Effector memory CD4-positive, alpha-beta T cell (primary cell): ENCODE measurements around the gene B3GNT2.

Experiments used
- DNase-seq, 3 donors: peaks; one replicate each; pipeline ENCODE4 v3.0.0-alpha.2; 2020
- H3K27ac ChIP-seq: 2 replicates; pipeline ENCODE4 v1.7.0; 2013; ENCODE audit warnings: mild to moderate bottlenecking, low read length, moderate library complexity; ENCODE audit not compliant: insufficient read depth, poor library complexity, severe bottlenecking
- H3K27me3 ChIP-seq: replicated peaks from 2 replicates; pipeline ENCODE4 v1.7.0; 2013; ENCODE audit warnings: mild to moderate bottlenecking, low read length; ENCODE audit not compliant: insufficient read depth, control insufficient read depth, poor library complexity, severe bottlenecking
- H3K36me3 ChIP-seq: 2 replicates; pipeline ENCODE4 v1.7.0; 2013; ENCODE audit warnings: mild to moderate bottlenecking, low read length, moderate library complexity; ENCODE audit not compliant: control insufficient read depth, insufficient read depth
- H3K4me1 ChIP-seq: 2 replicates; pipeline ENCODE4 v1.7.0; 2013; ENCODE audit warnings: low read length, mild to moderate bottlenecking; ENCODE audit not compliant: control insufficient read depth, insufficient read depth, poor library complexity, severe bottlenecking
- H3K4me3 ChIP-seq: 2 replicates; pipeline ENCODE4 v1.7.0; 2013; ENCODE audit warnings: low read length, low read depth, mild to moderate bottlenecking; ENCODE audit not compliant: insufficient read depth, poor library complexity, severe bottlenecking
- H3K9me3 ChIP-seq: 2 replicates; pipeline ENCODE4 v1.7.0; 2013; ENCODE audit warnings: mild to moderate bottlenecking, low read length, moderate library complexity; ENCODE audit not compliant: control insufficient read depth

B3GNT2 gene

DNA sequence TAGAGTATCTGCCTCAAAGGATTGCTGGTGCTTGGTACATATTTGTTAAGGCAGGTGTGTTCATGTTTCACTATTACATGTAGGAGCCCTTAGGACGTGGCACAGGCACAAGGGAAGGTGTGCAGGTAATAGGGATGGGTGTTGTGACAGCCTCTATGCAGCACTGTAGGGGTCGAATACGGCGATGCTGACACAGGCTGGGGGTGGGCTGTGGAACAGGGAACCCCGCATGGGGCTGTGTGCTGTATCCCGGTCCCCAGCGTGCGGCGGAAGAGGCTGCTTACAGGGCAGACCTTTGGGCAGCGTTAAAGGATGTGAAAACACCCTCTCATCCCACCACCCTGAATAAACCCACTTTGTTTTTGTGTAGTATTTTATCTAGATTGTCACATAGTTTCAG lies 21.5 kb downstream of the B3GNT2 start:
- Histone ChIP-seq H3K36me3 (no peaks in the 10 kb centered on the region), H3K27me3 (no peaks in the 10 kb centered on the region), H3K9me3 (no peaks in the 10 kb centered on the region), H3K27ac (no peak overlapping the region), H3K4me3 (no peak overlapping the region), H3K4me1 (peaks cover 23% of the 10 kb centered on the region)
- no peak for DNase-seq

DNA sequence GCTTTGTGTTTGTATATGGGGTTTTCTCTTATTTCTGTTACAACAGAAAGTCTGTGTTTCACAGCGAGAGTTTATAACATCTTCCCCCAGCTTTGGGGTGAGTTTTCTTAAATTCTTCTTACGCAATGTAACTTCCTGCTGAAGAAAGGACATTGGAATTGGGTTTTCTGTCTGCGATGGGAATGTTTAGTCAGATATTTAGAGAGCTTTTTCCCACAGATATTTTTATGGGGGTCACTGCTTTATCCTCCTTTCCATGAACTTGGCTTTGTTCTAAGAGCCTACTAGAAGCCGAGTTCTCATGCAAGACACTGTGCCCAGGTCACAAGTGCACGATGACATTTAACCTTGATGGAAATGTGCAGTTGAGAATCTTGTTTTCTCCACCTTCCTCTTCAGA lies 22.1 kb downstream of the B3GNT2 start:
- no peak overlapping the region for H3K4me3 ChIP-seq
- no peak for DNase-seq
- H3K4me1 ChIP-seq: peaks cover 23% of the 10 kb centered on the region
- peaks cover under 1% of the 10 kb centered on the region for H3K36me3 ChIP-seq
- no peak overlapping the region for H3K27ac ChIP-seq
- no peaks in the 10 kb centered on the region for H3K9me3 ChIP-seq
- no peaks in the 10 kb centered on the region for H3K27me3 ChIP-seq

DNA sequence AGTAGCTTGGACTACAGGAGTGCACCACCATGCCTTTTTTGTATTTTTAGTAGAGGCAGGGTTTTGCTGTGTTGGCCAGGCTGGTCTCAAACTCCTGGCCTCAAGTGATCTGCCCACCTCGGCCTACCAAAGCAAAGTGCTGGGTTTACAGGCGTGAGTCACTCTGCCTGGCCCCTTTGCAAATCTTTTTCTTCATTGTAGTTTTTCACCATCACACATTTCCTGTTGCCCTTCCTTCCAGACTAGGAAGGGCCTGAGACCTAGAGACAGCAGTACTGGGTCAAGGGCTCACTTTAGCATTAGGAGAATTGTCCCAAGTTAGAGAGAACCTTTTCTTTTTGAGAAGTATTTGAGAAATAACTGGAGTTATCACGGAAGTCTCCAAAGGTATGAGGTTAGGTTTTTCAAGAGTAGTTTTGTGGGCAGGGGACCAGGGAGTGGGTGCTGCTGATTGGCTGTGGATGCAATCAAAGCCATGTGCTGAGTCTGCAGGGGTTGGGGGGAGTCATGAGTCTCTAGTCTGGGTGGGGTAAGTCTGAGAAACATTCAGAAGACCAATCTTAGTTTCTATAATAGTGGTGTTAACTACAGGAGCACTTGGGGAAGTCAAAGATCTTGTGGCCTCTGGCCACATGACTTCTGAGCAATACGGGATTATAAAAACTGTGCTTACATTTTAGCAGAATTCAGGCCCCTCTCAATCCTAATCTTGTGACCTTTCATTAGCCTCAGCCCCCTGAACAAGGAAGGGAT lies 23.7 kb downstream of the B3GNT2 start:
- Histone ChIP-seq H3K4me3 (no peak overlapping the region), H3K27me3 (no peaks in the 10 kb centered on the region), H3K36me3 (peaks cover 5% of the 10 kb centered on the region), H3K4me1 (peaks cover 11% of the 10 kb centered on the region), H3K9me3 (no peaks in the 10 kb centered on the region), H3K27ac (no peak overlapping the region)
- DNase-seq: no peak

DNA sequence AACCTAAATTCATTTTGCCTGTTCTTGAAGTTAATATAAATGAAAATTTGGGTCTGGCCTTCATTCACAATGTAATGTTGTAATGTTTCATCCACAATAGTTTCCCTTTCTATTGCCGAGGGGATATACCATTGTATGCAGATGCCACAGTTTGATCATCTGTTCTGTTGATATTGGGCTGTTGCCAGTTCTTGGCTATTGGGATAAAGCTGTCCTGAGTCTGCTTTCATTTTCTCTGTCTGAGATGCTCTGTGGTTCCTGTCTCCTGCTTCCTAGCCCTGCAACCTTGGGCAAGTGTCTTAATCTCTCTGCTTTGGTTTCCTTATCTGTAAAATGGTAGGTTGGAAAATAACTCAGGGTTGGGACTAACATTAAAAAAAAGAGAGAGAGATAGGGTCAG lies 25.2 kb downstream of the B3GNT2 start:
- no peaks in the 10 kb centered on the region for H3K27me3 ChIP-seq
- H3K36me3 ChIP-seq: peaks cover 5% of the 10 kb centered on the region
- no peaks in the 10 kb centered on the region for H3K9me3 ChIP-seq
- H3K27ac ChIP-seq: no peak overlapping the region
- H3K4me1 ChIP-seq: peaks cover 7% of the 10 kb centered on the region
- H3K4me3 ChIP-seq: no peak overlapping the region
- no peak for DNase-seq

DNA sequence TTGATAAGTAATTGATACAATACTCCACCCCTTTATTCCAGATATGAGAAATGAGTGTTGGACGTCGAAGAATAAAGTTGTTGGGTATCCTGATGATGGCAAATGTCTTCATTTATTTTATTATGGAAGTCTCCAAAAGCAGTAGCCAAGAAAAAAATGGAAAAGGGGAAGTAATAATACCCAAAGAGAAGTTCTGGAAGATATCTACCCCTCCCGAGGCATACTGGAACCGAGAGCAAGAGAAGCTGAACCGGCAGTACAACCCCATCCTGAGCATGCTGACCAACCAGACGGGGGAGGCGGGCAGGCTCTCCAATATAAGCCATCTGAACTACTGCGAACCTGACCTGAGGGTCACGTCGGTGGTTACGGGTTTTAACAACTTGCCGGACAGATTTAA lies 26.3 kb downstream of the B3GNT2 start:
- Histone ChIP-seq H3K4me1 (peaks cover 7% of the 10 kb centered on the region), H3K4me3 (no peak overlapping the region), H3K27me3 (no peaks in the 10 kb centered on the region), H3K9me3 (no peaks in the 10 kb centered on the region), H3K27ac (no peak overlapping the region), H3K36me3 (peaks cover 5% of the 10 kb centered on the region)
- no peak for DNase-seq

DNA sequence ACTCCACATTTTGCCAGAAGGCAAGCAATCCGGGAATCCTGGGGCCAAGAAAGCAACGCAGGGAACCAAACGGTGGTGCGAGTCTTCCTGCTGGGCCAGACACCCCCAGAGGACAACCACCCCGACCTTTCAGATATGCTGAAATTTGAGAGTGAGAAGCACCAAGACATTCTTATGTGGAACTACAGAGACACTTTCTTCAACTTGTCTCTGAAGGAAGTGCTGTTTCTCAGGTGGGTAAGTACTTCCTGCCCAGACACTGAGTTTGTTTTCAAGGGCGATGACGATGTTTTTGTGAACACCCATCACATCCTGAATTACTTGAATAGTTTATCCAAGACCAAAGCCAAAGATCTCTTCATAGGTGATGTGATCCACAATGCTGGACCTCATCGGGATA lies 26.8 kb downstream of the B3GNT2 start:
- DNase-seq: no peak
- H3K36me3 ChIP-seq: peaks cover 5% of the 10 kb centered on the region
- H3K9me3 ChIP-seq: no peaks in the 10 kb centered on the region
- H3K27ac ChIP-seq: no peak overlapping the region
- no peaks in the 10 kb centered on the region for H3K27me3 ChIP-seq
- no peak overlapping the region for H3K4me3 ChIP-seq
- H3K4me1 ChIP-seq: peaks cover 7% of the 10 kb centered on the region

DNA sequence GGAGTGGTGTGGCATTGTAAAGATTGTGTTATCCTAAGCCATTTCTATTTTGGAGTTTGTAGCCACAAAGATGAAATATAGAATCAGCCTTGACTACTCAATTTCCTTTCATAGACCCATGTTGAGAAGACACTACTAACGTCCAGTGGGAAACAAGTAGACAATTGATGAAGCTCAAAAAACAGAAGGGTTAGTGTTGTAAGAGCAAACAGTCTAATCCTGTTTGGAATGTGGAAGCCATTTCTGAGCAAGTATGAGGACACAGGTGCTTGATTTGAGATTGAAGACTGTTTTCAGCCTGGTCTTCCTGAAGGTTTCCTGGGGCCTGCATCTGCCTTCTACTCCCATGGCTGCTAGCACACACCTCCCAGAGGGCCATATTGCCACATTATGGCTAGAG lies 29.1 kb downstream of the B3GNT2 start:
- no peak overlapping the region for H3K27ac ChIP-seq
- no peaks in the 10 kb centered on the region for H3K27me3 ChIP-seq
- DNase-seq: no peak
- H3K4me1 ChIP-seq: peaks cover 7% of the 10 kb centered on the region
- no peak overlapping the region for H3K4me3 ChIP-seq
- peaks cover 5% of the 10 kb centered on the region for H3K36me3 ChIP-seq
- H3K9me3 ChIP-seq: no peaks in the 10 kb centered on the region

DNA sequence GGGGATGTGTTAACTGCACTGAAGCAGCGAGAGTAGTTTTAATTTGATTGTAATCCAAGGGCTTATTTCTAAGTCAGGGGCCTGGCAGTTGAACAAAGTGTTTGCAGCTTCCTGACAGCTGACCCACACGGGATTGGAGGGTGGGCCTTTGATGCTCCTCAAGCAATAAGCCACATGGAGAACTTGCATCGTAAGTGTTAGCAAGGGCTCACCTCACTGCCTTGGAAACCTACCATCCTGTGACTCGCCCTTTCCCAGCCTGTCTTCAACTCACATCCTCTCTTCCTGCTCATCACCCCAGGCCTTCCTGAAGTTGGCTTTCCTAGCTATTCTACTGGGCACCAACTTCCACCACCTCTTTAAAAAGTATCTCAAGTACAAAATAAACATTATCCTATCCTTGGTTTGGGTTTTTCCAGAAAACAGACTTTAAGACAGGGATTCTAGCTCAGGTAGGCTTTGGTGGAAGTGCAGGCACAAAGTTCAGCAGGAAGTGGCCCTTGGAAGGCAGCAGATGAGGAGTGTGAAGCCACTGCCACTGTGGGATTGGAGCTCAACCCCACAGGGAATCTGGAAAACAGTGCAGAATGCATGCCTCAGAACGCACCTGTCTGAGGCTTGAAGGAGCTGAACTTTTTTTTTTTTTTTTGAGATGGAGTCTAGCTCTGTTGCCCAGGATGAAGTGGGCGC lies 31.6 kb downstream of the B3GNT2 start:
- H3K4me1 ChIP-seq: no peaks in the 10 kb centered on the region

DNA sequence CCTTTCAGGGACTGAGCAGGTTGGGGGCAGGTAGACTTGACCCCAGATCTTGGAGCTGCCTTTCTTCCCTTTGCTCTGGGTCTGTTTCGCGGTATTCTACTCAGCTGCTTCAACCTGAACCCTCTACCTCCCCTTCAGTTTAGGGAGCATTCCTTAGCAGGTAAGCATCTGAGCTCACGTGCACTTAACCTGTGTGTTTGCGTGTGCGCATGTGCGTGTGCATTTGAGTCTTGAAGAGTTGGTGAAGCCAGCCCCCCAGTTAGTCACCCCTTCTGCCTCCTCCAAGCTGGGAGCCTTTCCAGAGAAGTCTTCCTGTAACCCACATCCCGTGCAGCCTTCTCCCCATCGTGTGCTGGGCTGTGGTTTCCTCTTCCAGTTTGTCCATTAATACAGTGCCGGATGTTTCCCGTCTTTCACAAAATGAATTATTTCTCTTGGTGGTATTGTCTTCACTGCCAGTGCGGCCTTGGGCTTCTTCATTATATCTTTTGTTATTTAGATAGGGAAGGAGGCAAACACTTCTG lies 33.2 kb downstream of the B3GNT2 start:
- H3K4me1 ChIP-seq: no peaks in the 10 kb centered on the region
- H3K9me3 ChIP-seq: no peaks in the 10 kb centered on the region
- DNase-seq: no peak
- H3K27me3 ChIP-seq: no peaks in the 10 kb centered on the region
- H3K4me3 ChIP-seq: no peak overlapping the region
- no peak overlapping the region for H3K27ac ChIP-seq
- no peaks in the 10 kb centered on the region for H3K36me3 ChIP-seq

More for the DNA sequence above, 31.6 kb downstream of the B3GNT2 start:
- Histone ChIP-seq H3K27me3 (no peaks in the 10 kb centered on the region), H3K9me3 (no peaks in the 10 kb centered on the region), H3K36me3 (peaks cover 5% of the 10 kb centered on the region), H3K27ac (no peak overlapping the region), H3K4me3 (no peak overlapping the region)
- no peak for DNase-seq

DNA sequence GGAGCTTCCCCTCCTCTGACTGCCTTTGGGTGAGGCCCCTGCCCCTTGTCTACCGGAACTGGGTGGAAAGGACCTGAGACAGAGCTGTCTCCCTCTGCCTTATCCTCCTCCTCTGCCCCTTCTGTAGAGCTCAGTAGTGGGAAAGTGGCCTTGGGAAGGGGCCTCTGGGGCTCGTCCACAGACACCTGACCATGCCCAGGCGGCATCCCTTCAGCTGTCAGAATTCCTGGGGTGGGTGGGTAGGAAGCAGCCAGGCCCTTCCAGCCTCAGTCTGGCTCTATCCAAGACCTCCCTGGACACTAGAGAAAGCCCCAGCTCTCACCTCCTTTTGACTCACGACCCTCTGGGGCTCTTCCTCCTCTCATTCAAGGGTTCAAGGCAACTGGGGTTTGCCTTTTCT lies 35.6 kb downstream of the B3GNT2 start:
- DNase-seq: no peak
- Histone ChIP-seq H3K4me3 (no peak overlapping the region), H3K27ac (no peak overlapping the region), H3K9me3 (no peaks in the 10 kb centered on the region), H3K4me1 (no peaks in the 10 kb centered on the region), H3K36me3 (no peaks in the 10 kb centered on the region), H3K27me3 (no peaks in the 10 kb centered on the region)
